MM.1S (cell line): ENCODE measurements around the gene IFT122.

Source experiments
- DNase-seq: peaks from one replicate; pipeline ENCODE4 v3.0.0-alpha.2; 2015
- H2AFZ ChIP-seq: fragments of 300-600 bp; sonication (generic); 2 replicates; pipeline ENCODE4 v1.6.0; 2016; ENCODE audit warnings: antibody characterized with exemption, low read length
- H3F3A ChIP-seq: fragments of 300-600 bp; sonication (generic); 2 replicates; pipeline ENCODE4 v1.6.1; 2016; ENCODE audit warnings: mild to moderate bottlenecking, antibody characterized with exemption, low read length, moderate library complexity, mixed read lengths; ENCODE audit not compliant: insufficient read depth
- H3K27ac ChIP-seq: fragments of 300-600 bp; sonication (generic); 2 replicates; pipeline ENCODE4 v1.5.1; 2016; ENCODE audit warnings: mild to moderate bottlenecking, low read length
- H3K27me3 ChIP-seq: fragments of 300-600 bp; sonication (generic); replicated peaks from 2 replicates; pipeline ENCODE4 v1.6.0; 2016; ENCODE audit warnings: low read length; ENCODE audit not compliant: insufficient read depth
- H3K36me3 ChIP-seq: fragments of 300-600 bp; sonication (generic); replicated peaks from 2 replicates; pipeline ENCODE4 v1.6.1; 2016; ENCODE audit warnings: mild to moderate bottlenecking, low read length, mixed read lengths; ENCODE audit not compliant: insufficient read depth
- H3K4me1 ChIP-seq: fragments of 300-600 bp; sonication (generic); 2 replicates; pipeline ENCODE4 v1.6.1; 2016; ENCODE audit warnings: low read length, mixed read lengths
- H3K4me2 ChIP-seq: fragments of 300-600 bp; sonication (generic); 2 replicates; pipeline ENCODE4 v1.6.0; 2016; ENCODE audit warnings: low read depth, low read length
- H3K4me3 ChIP-seq: fragments of 300-600 bp; sonication (generic); 2 replicates; pipeline ENCODE4 v1.5.1; 2016; ENCODE audit warnings: low read length, mixed read lengths
- H3K79me2 ChIP-seq: fragments of 300-600 bp; sonication (generic); 2 replicates; pipeline ENCODE4 v1.6.1; 2016; ENCODE audit warnings: mixed run types, low read length, mixed read lengths
- H3K9ac ChIP-seq: fragments of 300-600 bp; sonication (generic); 2 replicates; pipeline ENCODE4 v1.6.1; 2016; ENCODE audit warnings: low read length, mixed read lengths
- H3K9me2 ChIP-seq: fragments of 300-600 bp; sonication (generic); replicated peaks from 2 replicates; pipeline ENCODE4 v1.6.1; 2016; ENCODE audit warnings: mild to moderate bottlenecking, low read length, mixed read lengths; ENCODE audit not compliant: insufficient read depth
- H3K9me3 ChIP-seq: fragments of 300-600 bp; sonication (generic); replicated peaks from 2 replicates; pipeline ENCODE4 v1.6.1; 2016; ENCODE audit warnings: mild to moderate bottlenecking, low read length, mixed read lengths; ENCODE audit not compliant: insufficient read depth
- H4K20me1 ChIP-seq: fragments of 300-600 bp; sonication (generic); 2 replicates; pipeline ENCODE4 v1.6.1; 2016; ENCODE audit warnings: mild to moderate bottlenecking, low read length, moderate library complexity, mixed read lengths; ENCODE audit not compliant: insufficient read depth
- CTCF ChIP-seq: fragments of 300-600 bp; sonication (generic); IDR thresholded peaks from 2 replicates; pipeline ENCODE4 v1.5.1; 2016; ENCODE audit warnings: antibody characterized with exemption, low read length, mixed read lengths
- EZH2 ChIP-seq: fragments of 300-600 bp; sonication (generic); optimal IDR thresholded peaks from 2 replicates; pipeline ENCODE3; 2017; ENCODE audit warnings: low read depth, mild to moderate bottlenecking, antibody characterized with exemption, low read length, mixed read lengths
- EZH2phosphoT487 ChIP-seq: fragments of 300-600 bp; sonication (generic); IDR thresholded peaks from 2 replicates; pipeline ENCODE4 v1.6.1; 2018; ENCODE audit warnings: antibody characterized with exemption, low read length

IFT122 gene

DNA sequence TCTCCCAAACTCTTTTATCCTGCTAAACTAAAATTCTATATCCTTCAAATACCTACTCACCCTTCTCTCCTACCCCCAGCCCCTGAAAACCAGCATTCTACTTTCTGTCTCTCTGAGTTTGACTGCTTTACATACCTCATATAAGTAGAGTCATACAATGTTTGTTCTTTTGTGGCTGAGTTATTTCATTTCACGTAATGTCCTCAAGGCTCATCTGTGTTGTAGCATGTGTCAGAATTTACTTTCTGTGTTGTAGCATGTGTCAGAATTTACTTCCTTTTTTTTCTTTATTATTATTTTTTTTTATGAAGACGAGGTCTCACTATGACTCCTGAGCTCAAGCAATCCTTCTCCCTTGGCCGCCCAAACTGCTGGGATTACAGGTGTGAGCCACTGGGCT lies 20.1 kb downstream of the IFT122 start:
- Histone ChIP-seq H3K4me3 (no peak overlapping the region), H3K27me3 (no peaks in the 10 kb centered on the region), H3K27ac (no peak overlapping the region), H3K9me2 (no peaks in the 10 kb centered on the region), H3K36me3 (no peaks in the 10 kb centered on the region), H3K4me2 (no peak overlapping the region), H3K9me3 (no peaks in the 10 kb centered on the region), H3K4me1 (peaks cover 4% of the 10 kb centered on the region; the same call in 1 of the 2 replicates), H3K9ac (no peak overlapping the region), H3F3A (no peaks in the 10 kb centered on the region), H2AFZ (no peak overlapping the region), H4K20me1 (no peaks in the 10 kb centered on the region), H3K79me2 (no peaks in the 10 kb centered on the region)
- TF ChIP-seq EZH2, result no peak
- no peak for TF ChIP-seq EZH2phosphoT487
- no peak for DNase-seq

GRCh38 chr3:129460572-129460971 lies 20.5 kb downstream of the IFT122 start:
- Histone ChIP-seq H3K9me3 (no peaks in the 10 kb centered on the region), H4K20me1 (no peaks in the 10 kb centered on the region), H2AFZ (no peak overlapping the region), H3K9ac (no peak overlapping the region), H3K4me3 (no peak overlapping the region), H3K9me2 (no peaks in the 10 kb centered on the region), H3K79me2 (no peaks in the 10 kb centered on the region), H3K4me1 (peaks cover 4% of the 10 kb centered on the region; the same call in 1 of the 2 replicates), H3K27ac (no peak overlapping the region), H3K27me3 (no peaks in the 10 kb centered on the region), H3K4me2 (no peak overlapping the region), H3F3A (no peaks in the 10 kb centered on the region), H3K36me3 (no peaks in the 10 kb centered on the region)
- TF ChIP-seq EZH2phosphoT487 (no peak), CTCF (no peak), EZH2 (no peak)
- no peak for DNase-seq

GRCh38 chr3:129461022-129461421 lies 21.0 kb downstream of the IFT122 start:
- no peak for TF ChIP-seq EZH2
- no peak for TF ChIP-seq CTCF
- TF ChIP-seq EZH2phosphoT487, result no peak
- no peak overlapping the region for H2AFZ ChIP-seq

DNA sequence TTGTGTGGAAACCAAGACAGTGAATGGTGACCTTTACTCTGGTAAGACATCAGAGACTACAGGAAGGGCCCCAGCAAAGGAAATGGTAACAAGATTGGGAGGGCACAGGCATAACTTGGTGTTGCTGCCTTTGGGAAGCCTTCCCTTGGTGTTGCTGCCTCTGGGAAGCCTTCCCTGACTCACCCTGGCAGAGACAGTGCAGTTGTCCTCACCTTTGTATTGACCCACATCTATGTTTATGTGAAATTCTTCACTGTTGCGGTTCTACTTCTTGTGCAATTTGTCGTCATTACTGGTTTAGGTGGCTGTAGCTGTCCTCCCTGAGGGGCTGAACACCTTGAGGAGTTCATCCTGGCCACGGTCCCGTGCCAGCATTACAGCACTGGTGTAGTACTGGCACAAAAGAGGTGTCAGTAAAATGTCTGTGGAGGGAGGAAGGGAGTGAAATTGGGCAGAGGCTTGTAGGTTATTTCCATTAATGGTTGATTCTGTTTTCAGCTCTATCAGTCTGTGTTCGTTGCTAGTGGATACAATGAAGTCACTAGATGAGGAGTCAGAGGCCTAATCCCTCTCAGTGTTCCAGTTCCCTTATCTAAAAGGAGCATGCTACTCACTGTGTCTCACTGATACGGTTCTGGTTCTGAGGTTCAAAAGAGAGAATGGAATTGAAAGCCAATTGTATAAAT lies 21.6 kb downstream of the IFT122 start:
- H3F3A ChIP-seq, result no peaks in the 10 kb centered on the region
- H4K20me1 ChIP-seq, result no peaks in the 10 kb centered on the region
- no peaks in the 10 kb centered on the region for H3K9me3 ChIP-seq
- H3K9ac ChIP-seq, result no peak overlapping the region
- no peak for TF ChIP-seq CTCF
- TF ChIP-seq EZH2phosphoT487, result no peak
- no peak for TF ChIP-seq EZH2
- no peak overlapping the region for H3K27ac ChIP-seq
- peaks cover 4% of the 10 kb centered on the region; the same call in 1 of the 2 replicates for H3K4me1 ChIP-seq
- H3K4me2 ChIP-seq, result no peak overlapping the region
- H3K27me3 ChIP-seq, result no peaks in the 10 kb centered on the region
- no peak for DNase-seq
- H3K79me2 ChIP-seq, result no peaks in the 10 kb centered on the region
- H3K9me2 ChIP-seq, result no peaks in the 10 kb centered on the region
- H2AFZ ChIP-seq, result no peak overlapping the region
- H3K4me3 ChIP-seq, result no peak overlapping the region
- H3K36me3 ChIP-seq, result no peaks in the 10 kb centered on the region

More at GRCh38 chr3:129461022-129461421, 21.0 kb downstream of the IFT122 start:
- Histone ChIP-seq H3K4me1 (peaks cover 4% of the 10 kb centered on the region; the same call in 1 of the 2 replicates), H3K4me3 (no peak overlapping the region), H3K9me2 (no peaks in the 10 kb centered on the region), H3F3A (no peaks in the 10 kb centered on the region), H3K9ac (no peak overlapping the region), H3K27me3 (no peaks in the 10 kb centered on the region), H3K9me3 (no peaks in the 10 kb centered on the region), H3K27ac (no peak overlapping the region), H3K4me2 (no peak overlapping the region), H3K36me3 (no peaks in the 10 kb centered on the region), H4K20me1 (no peaks in the 10 kb centered on the region), H3K79me2 (no peaks in the 10 kb centered on the region)
- DNase-seq, result no peak
